Measurements from ENCODE around the gene STAC.
"Not testable (repeated sequence)": the region's sequence is repeated elsewhere in the genome, so short reads cannot be mapped to it uniquely, and the experiment has no call there.

STAC gene

GRCh38 chr3:36416599-36416998 lies 36.3 kb downstream of the STAC start:
- DNase-seq (ENCODE audit: low read depth): no peak

GRCh38 chr3:36417237-36417636 lies 36.9 kb downstream of the STAC start:
- no peak for DNase-seq (ENCODE audit: low read depth)

GRCh38 chr3:36418296-36418695 lies 38.0 kb downstream of the STAC start:
- DNase-seq (ENCODE audit: low read depth): no peak

- DNase-seq (ENCODE audit: low read depth): no peak
Measured at GRCh38 chr3:36428445-36428844, 48.1 kb downstream of the STAC start.

- DNase-seq (ENCODE audit: low read depth): no peak
Measured at GRCh38 chr3:36429986-36430485, 49.7 kb downstream of the STAC start.

GRCh38 chr3:36433511-36433910 lies 53.2 kb downstream of the STAC start:
- DNase-seq (ENCODE audit: low read depth): no peak

- DNase-seq (ENCODE audit: low read depth): no peak
Measured at GRCh38 chr3:36434687-36435426, 54.6 kb downstream of the STAC start.

GRCh38 chr3:36443028-36443686 lies 62.9 kb downstream of the STAC start:
- DNase-seq (ENCODE audit: low read depth): no peak

- DNase-seq (ENCODE audit: low read depth): no peak
Measured at GRCh38 chr3:36444909-36445308, 64.6 kb downstream of the STAC start.

- no peak for DNase-seq (ENCODE audit: low read depth)
Measured at GRCh38 chr3:36446276-36446675, 66.0 kb downstream of the STAC start.

- DNase-seq (ENCODE audit: low read depth): no peak
Measured at GRCh38 chr3:36447061-36447460, 66.8 kb downstream of the STAC start.

GRCh38 chr3:36451816-36452215 lies 71.5 kb downstream of the STAC start:
- no peak for DNase-seq (ENCODE audit: low read depth)

GRCh38 chr3:36453213-36453612 lies 72.9 kb downstream of the STAC start:
- DNase-seq (ENCODE audit: low read depth): not testable (repeated sequence)

- not testable (repeated sequence) for DNase-seq (ENCODE audit: low read depth)
Measured at GRCh38 chr3:36453896-36454295, 73.6 kb downstream of the STAC start.

- DNase-seq (ENCODE audit: low read depth): no peak
Measured at GRCh38 chr3:36455406-36455805, 75.1 kb downstream of the STAC start.

- DNase-seq (ENCODE audit: low read depth): no peak
Measured at GRCh38 chr3:36456784-36457183, 76.5 kb downstream of the STAC start.

- no peak for DNase-seq (ENCODE audit: low read depth)
Measured at GRCh38 chr3:36457667-36458066, 77.4 kb downstream of the STAC start.

GRCh38 chr3:36459177-36459576 lies 78.9 kb downstream of the STAC start:
- DNase-seq (ENCODE audit: low read depth): no peak

- no peak for DNase-seq (ENCODE audit: low read depth)
Measured at GRCh38 chr3:36461597-36461996, 81.3 kb downstream of the STAC start.

- not testable (repeated sequence) for DNase-seq (ENCODE audit: low read depth)
Measured at GRCh38 chr3:36472045-36472444, 91.7 kb downstream of the STAC start.

- DNase-seq (ENCODE audit: low read depth): no peak
Measured at GRCh38 chr3:36475558-36475957, 95.3 kb downstream of the STAC start.

GRCh38 chr3:36476286-36476942 lies 96.1 kb downstream of the STAC start:
- DNase-seq (ENCODE audit: low read depth): no peak

- no peak for DNase-seq (ENCODE audit: low read depth)
Measured at GRCh38 chr3:36477655-36478054, 97.4 kb downstream of the STAC start.
